ENCODE measurements around the gene ELP4.
"Not testable (repeated sequence)": the region's sequence is repeated elsewhere in the genome, so short reads cannot be mapped to it uniquely, and the experiment has no call there.

The ELP4 gene

DNA sequence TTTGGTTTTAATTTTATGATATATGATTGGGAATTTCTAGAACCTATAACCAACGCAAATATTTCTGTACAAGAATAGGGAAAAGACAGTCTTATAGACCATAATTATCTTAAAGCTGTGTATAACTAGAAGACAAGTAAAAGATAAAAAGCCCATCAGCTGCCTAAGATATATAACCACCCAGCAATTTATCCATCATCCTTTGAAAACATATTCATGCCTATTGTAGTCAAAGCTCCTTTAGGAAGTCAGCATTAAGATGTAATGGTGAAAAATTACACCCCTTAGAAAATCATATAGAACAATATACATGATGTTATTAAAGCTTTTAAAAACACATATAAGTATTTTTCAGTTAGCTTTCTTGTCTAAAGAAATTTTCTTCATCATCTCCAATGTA is 46.4 kb downstream of the ELP4 start:
- no peak for DNase-seq

DNA sequence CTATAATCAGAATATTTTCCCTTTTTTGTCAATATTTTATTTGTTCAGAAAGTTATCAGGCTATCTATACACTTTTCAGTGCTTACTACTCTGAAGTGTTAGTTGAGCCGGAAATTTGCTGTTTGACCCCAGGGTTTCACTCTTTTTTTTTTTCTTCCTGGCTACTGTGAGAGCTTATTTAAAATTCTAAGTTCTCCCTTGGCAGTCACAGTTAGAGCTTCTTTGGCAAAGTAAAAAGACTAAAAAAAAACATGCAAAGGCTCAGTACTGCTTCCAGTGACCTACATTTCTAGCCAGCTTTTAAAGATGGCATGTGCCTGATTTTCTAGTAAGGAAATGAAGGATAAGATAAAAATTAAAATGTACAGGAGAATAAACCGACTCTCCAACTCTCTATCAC is 48.4 kb downstream of the ELP4 start:
- no peak for DNase-seq

DNA sequence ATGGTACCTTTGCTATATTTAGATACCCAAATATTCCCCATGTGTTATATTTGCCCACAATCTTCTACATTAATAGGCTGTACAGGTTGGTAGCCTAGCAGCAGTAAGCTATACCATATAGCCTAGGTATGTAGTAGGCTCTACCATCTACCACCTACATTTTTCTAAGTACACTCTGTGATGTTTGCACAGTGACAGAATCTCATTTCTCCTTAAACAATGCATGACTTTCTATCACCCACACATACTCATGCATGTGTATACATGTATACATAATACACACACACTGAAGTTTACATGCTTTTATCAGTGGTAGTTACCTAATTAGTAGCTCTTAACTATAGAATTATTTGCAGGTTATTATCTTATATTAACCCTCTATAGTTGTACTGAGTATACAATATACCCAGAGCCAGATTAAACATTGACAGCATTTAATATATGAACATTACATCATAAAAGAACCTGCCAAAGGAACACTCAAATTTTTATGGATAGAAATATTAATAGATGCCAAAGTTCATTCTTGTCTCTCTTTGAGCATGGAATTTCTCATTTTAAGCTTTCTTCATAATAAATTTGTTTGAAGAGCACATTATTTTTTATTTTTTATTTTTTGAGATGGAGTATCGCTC is 51.4 kb downstream of the ELP4 start:
- no peak for DNase-seq

DNA sequence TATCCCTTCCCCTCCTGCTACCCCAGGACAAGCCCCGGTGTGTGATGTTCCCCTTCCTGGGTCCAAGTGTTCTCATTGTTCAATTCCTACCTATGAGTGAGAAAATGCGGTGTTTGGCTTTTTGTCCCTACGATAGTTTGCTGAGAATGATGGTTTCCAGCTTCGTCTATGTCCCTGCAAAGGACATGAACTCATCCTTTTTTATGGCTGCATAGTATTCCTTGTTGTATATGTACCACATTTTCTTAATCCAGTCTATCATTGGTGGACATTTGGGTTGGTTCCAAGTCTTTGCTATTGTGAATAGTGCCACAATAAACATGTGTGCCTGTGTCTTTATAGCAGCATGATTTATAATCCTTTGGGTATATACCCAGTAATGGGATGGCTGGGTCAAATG is 55.0 kb downstream of the ELP4 start:
- not testable (repeated sequence) for DNase-seq

DNA sequence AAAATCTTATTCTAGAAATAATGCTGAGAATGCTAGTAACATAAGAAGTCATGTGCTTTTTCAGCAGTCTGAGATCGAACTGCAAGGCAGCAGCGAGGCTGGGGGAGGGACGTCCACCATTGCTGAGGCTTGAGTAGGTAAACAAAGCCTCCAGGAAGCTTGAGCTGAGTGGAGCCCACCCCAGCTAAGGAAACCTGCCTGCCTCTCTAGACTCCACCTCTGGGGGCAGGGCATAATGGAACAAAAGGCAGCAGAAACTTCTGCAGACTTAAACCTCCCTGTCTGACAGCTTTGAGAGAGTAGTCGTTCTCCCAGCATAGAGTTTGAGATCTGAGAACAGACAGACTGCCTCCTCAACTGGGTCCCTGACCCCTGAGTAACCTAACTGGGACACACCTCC is 64.6 kb downstream of the ELP4 start:
- not testable (repeated sequence) for DNase-seq

DNA sequence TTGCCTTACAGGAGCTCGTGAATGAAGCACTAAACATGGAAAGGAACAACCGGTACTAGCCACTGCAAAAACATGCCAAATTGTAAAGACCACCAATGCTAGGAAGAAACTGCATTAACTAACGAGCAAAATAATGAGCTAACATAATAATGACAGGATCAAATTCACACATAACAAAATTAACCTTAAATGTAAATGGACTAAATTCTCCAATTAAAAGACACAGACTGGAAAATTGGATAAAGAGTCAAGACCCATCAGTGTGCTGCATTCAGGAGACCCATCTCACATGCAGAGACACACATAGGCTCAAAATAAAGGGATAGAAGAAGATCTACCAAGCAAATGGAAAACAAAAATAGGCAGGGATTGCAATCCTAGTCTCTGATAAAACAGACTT is 66.2 kb downstream of the ELP4 start:
- not testable (repeated sequence) for DNase-seq

DNA sequence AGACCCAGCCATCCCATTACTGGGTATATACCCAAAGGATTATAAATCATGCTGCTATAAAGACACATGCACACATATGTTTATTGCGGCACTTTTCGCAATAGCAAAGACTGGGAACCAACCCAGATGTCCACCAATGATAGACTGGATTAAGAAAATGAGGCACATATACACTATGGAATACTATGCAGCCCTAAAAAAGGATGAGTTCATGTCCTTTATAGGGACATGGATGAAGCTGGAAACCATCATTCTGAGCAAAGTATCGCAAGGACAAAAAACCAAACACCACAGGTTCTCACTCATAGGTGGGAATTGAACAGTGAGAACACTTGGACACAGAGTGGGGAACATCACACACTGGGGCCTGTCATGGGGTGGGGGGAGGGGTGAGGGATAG is 69.8 kb downstream of the ELP4 start:
- not testable (repeated sequence) for DNase-seq

DNA sequence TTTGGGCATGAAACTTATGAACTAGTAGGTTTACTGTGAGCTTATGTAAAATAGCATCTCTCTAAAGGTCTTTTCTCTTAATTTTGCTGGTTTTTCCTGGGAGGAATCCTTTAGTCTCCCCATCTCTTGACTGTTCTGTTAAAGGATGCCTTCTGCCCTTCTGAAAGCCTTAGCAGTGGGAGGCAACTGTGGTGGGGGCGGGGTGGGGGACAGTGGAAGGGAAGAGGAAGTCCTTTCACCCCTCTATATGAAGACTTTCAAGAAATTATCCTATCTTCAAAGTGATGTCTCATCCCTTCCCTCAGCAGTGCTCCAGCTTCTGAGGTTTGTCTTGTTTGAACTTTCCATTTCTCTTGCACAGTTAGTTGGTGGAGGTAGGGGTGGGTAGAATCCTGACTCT is 73.1 kb downstream of the ELP4 start:
- no peak for DNase-seq

DNA sequence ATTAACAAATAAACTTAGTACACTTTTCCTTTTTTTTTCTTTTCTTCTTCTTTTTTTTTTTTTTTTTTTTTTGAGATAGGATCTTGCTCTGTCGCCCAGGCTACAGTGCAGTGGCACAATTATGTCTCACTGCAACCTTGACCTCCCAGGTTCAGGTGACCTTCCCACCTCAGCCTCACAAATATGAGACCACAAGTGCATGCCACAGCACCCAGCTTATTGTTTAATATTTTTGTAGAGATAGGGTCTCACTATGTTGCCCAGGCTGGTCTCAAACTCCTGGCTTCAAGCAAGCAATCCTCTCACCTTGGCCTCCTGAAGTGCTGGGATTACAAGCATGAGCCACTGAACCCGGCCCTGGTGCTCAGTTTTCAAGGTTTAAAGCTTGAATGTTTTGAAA is 88.9 kb downstream of the ELP4 start:
- no peak for DNase-seq

DNA sequence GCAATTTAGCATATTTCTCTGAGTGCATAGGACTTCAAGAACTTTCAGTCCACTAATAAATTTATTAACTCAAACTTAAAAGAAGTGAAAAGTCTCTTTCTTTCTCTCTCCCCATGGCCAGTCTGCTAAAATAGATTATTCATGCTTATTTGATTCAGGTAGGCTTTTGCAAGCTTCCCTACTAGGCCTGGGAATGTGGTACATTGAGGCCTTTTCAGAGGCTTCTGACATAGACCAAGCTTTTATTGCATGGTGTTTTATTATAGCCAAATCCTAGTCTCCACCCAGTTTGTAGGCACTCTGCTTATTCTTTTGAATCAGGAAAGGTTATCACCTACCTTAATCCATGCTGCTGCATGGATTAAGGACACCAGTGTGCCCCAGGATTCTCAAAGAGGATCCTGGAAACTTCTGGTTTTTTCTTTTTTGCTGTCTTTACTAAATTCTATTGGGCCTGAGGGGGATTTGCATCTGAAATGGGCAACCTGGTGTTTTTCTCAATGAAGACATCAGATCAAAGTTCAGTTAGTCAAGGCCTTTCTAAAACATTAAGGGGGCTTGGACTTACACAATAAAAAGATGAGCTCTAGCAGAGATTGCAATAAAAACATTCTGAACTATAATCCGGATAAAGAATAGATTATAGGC is 92.2 kb downstream of the ELP4 start:
- DNase-seq: no peak

DNA sequence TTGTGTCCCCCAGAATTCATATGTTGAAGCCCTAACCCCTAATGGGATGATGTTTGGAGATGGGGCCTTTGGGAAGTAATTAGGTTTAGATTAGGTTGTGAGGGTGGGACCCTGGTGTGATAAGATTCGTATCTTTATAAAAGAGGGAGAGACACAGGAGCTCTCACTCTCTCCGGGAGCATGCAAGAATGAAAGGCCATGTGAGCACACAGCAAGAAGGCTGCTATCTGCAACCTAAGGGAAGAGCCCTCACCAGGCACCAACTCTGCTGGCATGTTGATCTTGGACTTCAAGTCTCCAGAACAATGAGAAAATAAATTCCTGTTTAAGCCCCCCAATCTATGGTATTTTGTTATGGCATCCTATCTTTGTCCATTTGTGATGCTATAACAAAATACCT is 97.3 kb downstream of the ELP4 start:
- DNase-seq: no peak

DNA sequence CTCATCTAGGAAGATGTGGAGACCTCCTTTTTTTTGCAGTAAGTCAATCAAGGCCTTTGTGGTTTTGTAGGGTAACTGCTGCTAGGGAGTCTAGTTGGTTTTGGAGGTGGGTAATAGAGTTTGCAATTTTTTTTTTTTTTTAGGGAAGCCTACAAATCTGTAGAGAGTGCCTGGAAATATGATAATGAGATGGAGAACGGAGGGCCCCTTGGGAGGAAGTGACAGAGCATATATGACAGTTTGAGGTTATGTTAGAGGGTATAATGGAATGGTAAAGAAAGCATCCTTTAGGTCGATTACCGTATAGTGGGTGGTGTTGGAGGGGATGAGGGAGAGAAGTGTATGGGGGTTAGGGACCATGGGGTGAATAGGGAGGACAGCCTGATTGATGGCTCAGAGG is 98.3 kb downstream of the ELP4 start:
- DNase-seq: no peak

DNA sequence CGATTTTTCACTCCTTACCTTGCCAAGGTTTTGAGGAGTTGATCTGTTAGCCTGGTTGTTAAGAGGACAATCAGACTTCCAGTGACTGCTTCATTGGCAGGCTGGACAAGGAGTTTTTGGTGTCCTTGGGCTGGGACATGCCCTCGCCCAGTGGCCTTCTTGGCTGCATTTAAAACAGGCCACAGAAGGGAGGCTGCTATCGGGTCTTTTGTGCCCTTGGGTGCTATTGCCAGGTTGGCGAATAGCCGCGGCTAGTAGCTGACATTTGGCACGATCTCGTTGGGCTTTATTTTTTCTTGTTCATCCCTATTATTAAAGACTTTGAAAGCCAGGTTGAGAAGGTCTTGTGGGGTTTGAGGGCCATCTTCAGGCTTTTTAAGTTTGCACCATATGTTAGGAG is 99.4 kb downstream of the ELP4 start:
- no peak for DNase-seq

DNA sequence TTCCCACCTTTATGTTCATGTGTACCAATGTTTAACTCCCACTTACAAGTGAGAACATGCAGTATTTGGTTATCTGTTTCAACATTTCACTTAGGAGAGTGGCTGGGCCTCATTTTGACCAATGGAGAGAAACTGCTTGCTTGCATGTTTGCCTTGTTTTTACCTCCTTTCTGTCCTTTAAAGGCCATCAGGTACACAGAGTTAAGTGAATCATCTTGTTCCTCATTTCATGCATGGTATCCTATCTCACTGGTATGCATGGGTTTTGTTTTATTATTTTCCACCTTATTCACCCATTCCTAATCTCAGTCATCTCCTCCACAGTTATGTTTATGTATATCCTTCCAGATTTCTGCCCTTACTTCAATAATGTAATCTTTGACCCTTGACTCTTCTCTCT is 101.0 kb downstream of the ELP4 start:
- no peak for DNase-seq

DNA sequence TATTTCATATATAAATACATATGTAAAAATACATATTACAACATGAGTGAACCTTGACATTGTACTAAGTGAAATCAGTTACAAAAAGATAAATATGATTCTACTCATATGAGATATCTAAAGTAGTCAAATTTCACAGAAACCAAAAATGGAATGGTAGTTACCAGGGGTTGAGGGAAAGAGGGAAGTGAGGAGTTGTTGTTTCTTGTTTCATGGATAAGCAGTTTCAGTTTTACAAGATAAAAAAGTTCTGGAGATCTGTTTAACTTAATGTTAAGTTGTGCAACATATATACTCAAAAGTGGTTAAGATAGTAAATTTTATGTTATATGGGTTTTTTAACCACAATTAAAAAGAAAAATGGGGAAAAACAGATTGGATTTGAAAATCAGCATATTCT is 107.7 kb downstream of the ELP4 start:
- no peak for DNase-seq

DNA sequence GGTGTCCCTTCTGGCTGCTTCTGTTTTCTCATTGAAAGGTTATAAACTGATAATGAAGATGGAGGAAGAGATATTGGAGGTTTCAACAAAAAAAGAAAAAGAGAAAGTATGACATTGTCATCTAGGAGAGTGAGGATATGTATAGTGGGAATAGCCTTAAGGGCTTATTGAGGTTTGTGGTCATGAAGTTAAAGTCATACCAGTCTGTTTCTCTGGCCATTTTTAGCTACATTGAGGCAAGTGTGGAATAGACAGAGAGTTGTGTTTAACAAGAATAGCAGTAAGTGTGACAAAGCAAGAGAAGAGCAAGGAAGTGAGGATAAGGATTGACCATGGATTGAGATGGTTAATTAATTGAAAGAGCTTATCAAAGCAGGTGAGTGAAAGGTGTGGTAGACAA is 110.4 kb downstream of the ELP4 start:
- DNase-seq: no peak

DNA sequence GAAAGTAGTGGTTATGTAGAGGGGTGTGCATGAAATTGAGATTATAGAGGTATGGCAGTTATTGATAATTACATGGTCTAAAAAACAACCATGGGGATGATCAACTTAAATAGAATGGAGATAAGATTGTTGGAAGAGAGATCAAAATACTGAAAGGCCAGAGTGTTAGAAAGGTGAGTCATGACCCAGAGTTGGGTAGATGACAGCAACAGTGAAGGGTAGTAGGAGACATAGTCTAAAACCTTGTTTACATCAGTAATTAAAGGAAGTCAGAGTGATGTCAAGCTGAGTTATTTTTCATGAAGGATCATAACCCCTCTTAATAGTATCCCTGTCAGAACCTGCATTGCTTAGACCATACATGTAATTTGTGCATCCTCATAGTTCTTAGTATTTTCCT is 110.9 kb downstream of the ELP4 start:
- no peak for DNase-seq

DNA sequence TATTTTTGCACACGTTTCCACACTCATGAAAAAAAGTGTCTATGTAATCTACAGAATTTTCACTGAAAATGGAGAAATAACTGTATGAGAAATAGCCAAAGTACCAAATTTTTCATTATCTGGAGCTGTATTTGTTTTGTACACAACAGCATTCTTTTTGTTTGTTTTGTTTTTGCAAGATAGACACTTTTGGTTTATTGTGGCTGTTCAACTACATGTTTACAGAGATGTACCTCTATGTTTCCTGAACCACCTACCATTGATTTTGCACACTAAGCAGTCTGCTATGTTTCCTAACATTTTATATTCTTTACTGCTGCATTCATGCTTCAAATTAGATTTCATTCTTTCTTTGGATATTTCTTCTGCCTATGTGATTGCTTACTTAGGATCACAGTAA is 116.3 kb downstream of the ELP4 start:
- DNase-seq: no peak

DNA sequence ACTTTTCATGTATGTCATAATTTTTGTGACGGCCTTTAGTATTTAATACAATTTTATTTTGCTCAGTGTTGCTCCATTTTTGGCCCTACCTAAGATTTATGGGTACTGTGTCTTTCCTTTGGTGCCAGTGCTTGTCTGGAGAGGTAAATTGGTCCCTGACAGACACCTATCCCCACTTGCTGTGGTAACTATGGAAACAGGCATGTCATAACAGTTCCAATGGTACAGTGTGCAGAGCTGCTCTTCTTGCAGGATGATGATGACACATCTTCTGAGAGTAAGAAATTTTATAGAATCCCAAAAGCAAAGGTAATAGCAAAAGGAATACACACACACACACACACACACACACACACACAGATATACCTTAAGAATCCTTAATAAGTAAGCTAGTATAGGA is 118.5 kb downstream of the ELP4 start:
- peak; percentile 78 for DNase-seq

DNA sequence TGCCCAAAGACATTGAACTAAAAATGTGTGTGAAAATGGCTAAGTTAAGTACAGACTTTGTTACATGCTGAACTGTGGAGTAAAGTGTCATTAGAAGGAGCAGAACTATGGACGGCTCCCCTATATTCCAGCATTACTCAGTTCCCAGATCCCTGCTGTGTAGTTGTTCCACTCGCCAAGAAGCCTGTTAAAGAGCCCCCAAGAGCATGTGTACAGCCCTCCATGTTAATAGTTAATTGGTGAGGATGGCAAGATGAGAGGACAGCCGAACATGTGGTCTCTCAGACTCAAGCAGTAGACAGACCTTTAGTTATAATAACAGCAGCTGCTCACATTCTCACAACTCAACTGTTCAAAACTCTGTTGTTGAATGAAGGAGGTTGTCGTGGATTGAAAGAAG is 127.4 kb downstream of the ELP4 start:
- no peak for DNase-seq

DNA sequence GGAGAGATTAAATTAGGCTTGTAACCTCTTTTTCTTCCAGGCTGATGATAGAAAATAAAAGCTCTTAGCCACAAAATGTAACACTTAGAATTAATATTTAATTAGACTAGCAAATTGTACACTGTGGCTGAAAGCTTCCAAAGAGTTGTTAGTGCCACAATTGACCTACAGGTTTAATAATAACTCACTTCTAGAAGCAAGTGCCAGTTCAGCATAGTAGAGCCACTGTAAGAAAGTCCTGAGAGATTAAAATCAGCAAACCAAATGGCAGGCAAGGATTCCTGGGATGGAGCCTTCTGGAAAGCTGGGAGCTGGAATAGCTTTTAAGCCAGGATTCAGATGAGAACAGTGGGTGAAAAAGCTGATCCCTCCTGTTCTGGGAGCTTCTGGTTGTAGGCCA is 131.0 kb downstream of the ELP4 start:
- no peak for DNase-seq

DNA sequence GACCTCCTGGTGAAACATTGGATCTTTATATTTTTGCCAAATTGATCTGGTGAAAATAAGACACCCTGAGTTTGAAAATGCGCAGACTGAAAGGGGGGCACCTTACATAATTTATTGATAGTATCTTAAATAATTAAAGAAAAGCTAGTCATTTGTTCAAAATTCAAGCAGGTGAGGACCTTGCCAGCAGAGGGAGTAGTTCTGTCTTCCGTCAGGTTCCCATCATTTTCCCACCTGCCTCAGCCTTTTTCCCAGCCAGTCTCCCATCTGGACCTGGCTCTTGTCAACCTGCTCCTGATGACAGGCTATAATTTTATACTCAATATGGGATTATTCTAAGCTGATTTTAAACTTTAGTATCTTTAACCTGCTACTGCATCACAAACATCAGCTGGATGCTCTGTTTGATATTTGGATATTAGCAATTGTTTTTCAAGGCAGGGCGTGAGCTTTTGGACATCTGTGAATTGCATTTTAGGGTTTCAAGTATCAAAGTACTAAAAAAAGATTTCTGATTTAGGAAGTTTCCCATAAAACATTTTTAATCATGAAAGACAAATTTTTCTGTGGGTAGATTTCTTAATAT is 132.0 kb downstream of the ELP4 start:
- peak; percentile 49 for DNase-seq

DNA sequence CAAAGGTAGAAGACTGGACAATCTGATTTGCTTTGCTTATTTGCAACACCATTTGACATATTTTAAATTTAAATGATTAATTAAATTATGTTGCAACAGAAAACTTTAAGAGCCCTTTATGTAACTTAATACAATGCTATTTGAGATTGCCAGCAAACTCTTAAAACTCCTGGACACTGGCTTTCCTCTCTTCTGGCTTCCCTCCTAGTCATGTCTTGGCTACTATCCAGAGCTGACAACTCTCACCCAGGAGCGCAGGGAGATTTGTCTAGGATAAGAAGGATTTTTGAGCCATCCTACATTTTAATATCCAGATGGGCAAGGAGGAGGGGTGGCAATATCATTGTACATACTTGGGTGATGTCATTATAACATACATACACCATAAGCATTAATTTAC is 134.3 kb downstream of the ELP4 start:
- DNase-seq: peak; percentile 3

DNA sequence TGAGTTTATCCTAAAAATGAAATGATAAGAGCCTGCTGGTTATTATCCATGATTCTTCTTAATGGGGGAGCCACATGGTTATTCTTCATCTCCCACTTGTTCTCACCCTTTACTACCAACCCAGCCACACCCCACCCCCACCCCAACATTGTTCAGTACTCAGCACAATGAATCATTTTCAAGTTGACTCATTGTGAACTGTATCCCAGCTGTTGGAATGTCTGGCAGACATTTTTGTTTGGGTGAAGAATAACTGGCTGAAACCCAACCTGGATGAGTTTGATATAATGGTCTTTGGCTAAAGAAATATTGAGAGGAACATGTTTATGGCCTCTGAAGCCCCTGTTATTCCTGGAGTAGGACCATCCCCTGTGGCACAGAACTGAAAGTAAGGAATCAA is 136.2 kb downstream of the ELP4 start:
- DNase-seq: no peak

DNA sequence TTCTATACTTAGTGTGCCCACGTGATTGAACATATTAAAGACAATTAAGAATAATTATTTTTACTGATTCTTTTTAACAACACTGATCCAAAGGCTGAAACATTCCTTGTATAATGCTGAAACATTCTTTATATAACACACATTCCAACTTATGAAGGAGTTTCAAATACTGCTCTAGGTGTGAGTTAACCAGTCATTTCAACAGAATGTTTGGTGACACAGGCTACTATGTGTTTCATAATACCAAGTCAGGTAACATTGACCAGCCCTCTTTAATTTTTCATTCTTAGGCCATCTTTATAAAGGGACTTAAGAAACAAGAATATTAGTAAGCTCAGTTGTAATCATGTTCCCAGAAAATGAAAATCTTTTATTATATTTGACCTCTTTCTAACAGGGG is 136.6 kb downstream of the ELP4 start:
- no peak for DNase-seq
